Panc1 (cell line): ENCODE data around the gene RAC2. TPM values are rescaled to one million over a fixed set of nuclear protein-coding genes. Genes with fewer than 3 reads are reported as not detected.

Experiments
- ATAC-seq: fragments of 200-7000 bp; cut with Tn5 transposase; 2 replicates; pipeline ENCODE4 v1.9.1; 2020; ENCODE audit warnings: mild to moderate bottlenecking, moderate library complexity
- BruUV-seq: library from RNA; stranded (reverse); fragments of 400-500 nt; replicated peaks from 2 replicates; lab custom pipeline; 2021; lab: Mats Ljungman, UMichigan
- CTCF ChIA-PET: fragments of 300-600 bp; sonication (Branson Sonifier 250); formaldehyde crosslinking; loops from one replicate; lab custom pipeline; 2022; ENCODE audit warnings: antibody characterized with exemption; lab: Charles Lee
- POLR2A ChIA-PET: fragments of 300-600 bp; sonication (Branson Sonifier 250); formaldehyde crosslinking; loops from one replicate; lab custom pipeline; 2022; ENCODE audit warnings: antibody characterized with exemption; lab: Charles Lee
- DNase-seq: peaks from one replicate; pipeline ENCODE4 v3.0.0-alpha.2; 2010; ENCODE audit warnings: low read depth, low spot score
- H3K27ac ChIP-seq: 2 replicates; pipeline ENCODE4 v1.5.1; 2011; ENCODE audit warnings: mild to moderate bottlenecking, low read length, inconsistent platforms
- H3K27me3 ChIP-seq: fragments of 200-500 bp; sonication (Bioruptor generic); 2 replicates; pipeline ENCODE4 v1.6.0; 2014; ENCODE audit warnings: low read length, inconsistent platforms; ENCODE audit not compliant: control insufficient read depth, insufficient read depth
- H3K36me3 ChIP-seq: fragments of 200-500 bp; sonication (Bioruptor generic); 2 replicates; pipeline ENCODE4 v1.5.1; 2014; ENCODE audit warnings: inconsistent platforms, mild to moderate bottlenecking, low read length, moderate library complexity; ENCODE audit not compliant: control insufficient read depth, insufficient read depth
- H3K4me1 ChIP-seq: 2 replicates; pipeline ENCODE4 v1.5.1; 2011; ENCODE audit warnings: inconsistent platforms, mild to moderate bottlenecking, low read length, moderate library complexity; ENCODE audit not compliant: control insufficient read depth, insufficient read depth
- H3K4me3 ChIP-seq, 2 experiments: 2 replicates each; pipeline ENCODE4 v1.5.1; 2011 to 2012; ENCODE audit warnings: low read depth in 2 of 2, low read length in 2 of 2, mild to moderate bottlenecking in 2 of 2, inconsistent platforms in 1 of 2, moderate library complexity in 1 of 2
- H3K9me3 ChIP-seq: fragments of 200-500 bp; sonication (Bioruptor generic); 2 replicates; pipeline ENCODE4 v1.5.1; 2014; ENCODE audit warnings: low read depth, mild to moderate bottlenecking, inconsistent platforms, low read length, moderate library complexity; ENCODE audit not compliant: control insufficient read depth, insufficient read depth
- POLR2AphosphoS5 ChIP-seq: IDR thresholded peaks from 2 replicates; pipeline ENCODE4 v1.6.1; 2012; ENCODE audit warnings: mild to moderate bottlenecking, low read depth, low read length, moderate library complexity
- SIN3A ChIP-seq: IDR thresholded peaks from 2 replicates; pipeline ENCODE4 v1.6.1; 2012; ENCODE audit warnings: low read depth, mild to moderate bottlenecking, low read length, moderate library complexity, borderline replicate concordance; ENCODE audit not compliant: insufficient read depth
- TCF7L2 ChIP-seq: IDR thresholded peaks from 2 replicates; pipeline ENCODE4 v1.6.1; 2011; ENCODE audit warnings: mild to moderate bottlenecking, low read depth, low read length, inconsistent platforms
- in situ Hi-C: cut with HindIII; loops from 2 replicates; pipeline ENCODE4 v1.10.0; 2016; ENCODE audit warnings: low sequenced_read_pairs, low pct_unique_long_range_greater_than_20kb
- intact Hi-C: fragments of 100-400 bp; cut with micrococcal nuclease; formaldehyde crosslinking; loops from one replicate; pipeline ENCODE4 v1.10.0; 2022; ENCODE audit not compliant: unreplicated experiment
- total RNA-seq: library from RNA; stranded (reverse); gene quantifications from one replicate; pipeline ENCODE4 v1.2.1, GENCODE V29; 2021; ENCODE audit not compliant: unreplicated experiment
- TF ChIP-seq, protein P1 (sequence below), 2 experiments: IDR thresholded peaks; 2 replicates each; pipeline ENCODE4 v1.6.1; 2011 to 2012; ENCODE audit warnings: low read depth in 2 of 2, control low read depth in 1 of 2, low read length in 1 of 2, mild to moderate bottlenecking in 1 of 2, moderate library complexity in 1 of 2; ENCODE audit not compliant: insufficient read depth in 1 of 2
- TF ChIP-seq, protein P2 (sequence below): fragments of 450-650 bp; IDR thresholded peaks from 2 replicates; pipeline ENCODE4 v1.5.1; 2017; ENCODE audit warnings: mild to moderate bottlenecking

The RAC2 gene
- total RNA-seq, 1 experiment from 2014 or later: 1.5 TPM

DNA sequence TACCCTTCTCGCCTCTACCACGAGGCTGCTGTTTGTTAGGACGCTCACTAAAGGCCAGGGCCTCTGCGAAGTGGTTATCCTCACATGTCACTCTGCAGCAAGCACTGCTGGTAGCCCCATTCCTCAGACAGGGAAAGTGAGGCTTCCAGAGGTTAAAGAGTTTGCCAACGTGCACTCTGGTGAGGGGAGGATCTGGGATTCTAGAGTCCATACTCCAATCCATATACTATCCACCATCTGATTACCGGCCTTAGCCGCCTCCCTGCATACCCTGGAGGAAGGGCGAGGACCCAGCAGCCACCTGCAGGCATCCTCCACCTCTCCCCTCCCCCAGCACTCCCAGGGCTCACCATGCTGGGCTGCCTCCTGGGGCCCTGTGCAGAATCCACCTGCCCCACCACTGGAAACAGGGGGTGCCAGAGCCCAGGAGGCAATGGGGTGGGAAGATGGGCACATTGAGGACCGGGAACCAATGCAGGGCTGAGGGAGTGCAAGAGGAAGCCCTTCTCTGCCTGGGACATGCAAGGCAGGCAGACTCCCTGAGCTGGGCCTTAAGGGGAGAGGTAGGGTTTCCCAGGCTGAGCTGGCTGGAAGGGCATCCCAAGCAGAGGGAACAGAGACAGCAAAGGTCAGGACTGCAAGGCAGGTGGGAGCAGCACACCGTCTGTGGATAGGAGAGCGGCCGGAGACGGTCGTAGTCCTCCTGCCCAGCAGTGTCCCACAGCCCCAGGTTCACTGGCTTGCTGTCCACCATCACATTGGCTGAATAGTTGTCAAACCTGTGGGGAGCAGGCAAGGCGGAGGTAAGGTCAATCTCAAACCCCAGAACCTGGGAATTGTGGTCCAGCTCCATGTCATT, 11.7 kb downstream of the RAC2 start:
- in situ Hi-C loops (no loop called here), intact Hi-C loops (no loop called here)
- ChIA-PET CTCF (no interaction called here), POLR2A (no interaction called here)
- no peak overlapping the region for H3K27ac ChIP-seq
- ATAC-seq (no peak), DNase-seq (no peak)
- no peaks in the 10 kb centered on the region for H3K9me3 ChIP-seq
- H3K4me3 ChIP-seq: no peak overlapping the region
- BruUV-seq: no TSS peak
- H3K4me1 ChIP-seq: peaks cover 21% of the 10 kb centered on the region
- TF ChIP-seq, protein P1, sequence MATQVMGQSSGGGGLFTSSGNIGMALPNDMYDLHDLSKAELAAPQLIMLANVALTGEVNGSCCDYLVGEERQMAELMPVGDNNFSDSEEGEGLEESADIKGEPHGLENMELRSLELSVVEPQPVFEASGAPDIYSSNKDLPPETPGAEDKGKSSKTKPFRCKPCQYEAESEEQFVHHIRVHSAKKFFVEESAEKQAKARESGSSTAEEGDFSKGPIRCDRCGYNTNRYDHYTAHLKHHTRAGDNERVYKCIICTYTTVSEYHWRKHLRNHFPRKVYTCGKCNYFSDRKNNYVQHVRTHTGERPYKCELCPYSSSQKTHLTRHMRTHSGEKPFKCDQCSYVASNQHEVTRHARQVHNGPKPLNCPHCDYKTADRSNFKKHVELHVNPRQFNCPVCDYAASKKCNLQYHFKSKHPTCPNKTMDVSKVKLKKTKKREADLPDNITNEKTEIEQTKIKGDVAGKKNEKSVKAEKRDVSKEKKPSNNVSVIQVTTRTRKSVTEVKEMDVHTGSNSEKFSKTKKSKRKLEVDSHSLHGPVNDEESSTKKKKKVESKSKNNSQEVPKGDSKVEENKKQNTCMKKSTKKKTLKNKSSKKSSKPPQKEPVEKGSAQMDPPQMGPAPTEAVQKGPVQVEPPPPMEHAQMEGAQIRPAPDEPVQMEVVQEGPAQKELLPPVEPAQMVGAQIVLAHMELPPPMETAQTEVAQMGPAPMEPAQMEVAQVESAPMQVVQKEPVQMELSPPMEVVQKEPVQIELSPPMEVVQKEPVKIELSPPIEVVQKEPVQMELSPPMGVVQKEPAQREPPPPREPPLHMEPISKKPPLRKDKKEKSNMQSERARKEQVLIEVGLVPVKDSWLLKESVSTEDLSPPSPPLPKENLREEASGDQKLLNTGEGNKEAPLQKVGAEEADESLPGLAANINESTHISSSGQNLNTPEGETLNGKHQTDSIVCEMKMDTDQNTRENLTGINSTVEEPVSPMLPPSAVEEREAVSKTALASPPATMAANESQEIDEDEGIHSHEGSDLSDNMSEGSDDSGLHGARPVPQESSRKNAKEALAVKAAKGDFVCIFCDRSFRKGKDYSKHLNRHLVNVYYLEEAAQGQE (IDR thresholded peaks at IDR 0.05; ENCODE audit: insufficient read depth in 1 of 2, low read depth in 2 of 2, low read length in 1 of 2): no peak
- TF ChIP-seq, protein P2, sequence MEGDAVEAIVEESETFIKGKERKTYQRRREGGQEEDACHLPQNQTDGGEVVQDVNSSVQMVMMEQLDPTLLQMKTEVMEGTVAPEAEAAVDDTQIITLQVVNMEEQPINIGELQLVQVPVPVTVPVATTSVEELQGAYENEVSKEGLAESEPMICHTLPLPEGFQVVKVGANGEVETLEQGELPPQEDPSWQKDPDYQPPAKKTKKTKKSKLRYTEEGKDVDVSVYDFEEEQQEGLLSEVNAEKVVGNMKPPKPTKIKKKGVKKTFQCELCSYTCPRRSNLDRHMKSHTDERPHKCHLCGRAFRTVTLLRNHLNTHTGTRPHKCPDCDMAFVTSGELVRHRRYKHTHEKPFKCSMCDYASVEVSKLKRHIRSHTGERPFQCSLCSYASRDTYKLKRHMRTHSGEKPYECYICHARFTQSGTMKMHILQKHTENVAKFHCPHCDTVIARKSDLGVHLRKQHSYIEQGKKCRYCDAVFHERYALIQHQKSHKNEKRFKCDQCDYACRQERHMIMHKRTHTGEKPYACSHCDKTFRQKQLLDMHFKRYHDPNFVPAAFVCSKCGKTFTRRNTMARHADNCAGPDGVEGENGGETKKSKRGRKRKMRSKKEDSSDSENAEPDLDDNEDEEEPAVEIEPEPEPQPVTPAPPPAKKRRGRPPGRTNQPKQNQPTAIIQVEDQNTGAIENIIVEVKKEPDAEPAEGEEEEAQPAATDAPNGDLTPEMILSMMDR: no peak
- TF ChIP-seq TCF7L2: no peak
- TF ChIP-seq SIN3A: no peak
- TF ChIP-seq POLR2AphosphoS5: no peak
- H3K27me3 ChIP-seq: no peaks in the 10 kb centered on the region
- no peaks in the 10 kb centered on the region for H3K36me3 ChIP-seq

DNA sequence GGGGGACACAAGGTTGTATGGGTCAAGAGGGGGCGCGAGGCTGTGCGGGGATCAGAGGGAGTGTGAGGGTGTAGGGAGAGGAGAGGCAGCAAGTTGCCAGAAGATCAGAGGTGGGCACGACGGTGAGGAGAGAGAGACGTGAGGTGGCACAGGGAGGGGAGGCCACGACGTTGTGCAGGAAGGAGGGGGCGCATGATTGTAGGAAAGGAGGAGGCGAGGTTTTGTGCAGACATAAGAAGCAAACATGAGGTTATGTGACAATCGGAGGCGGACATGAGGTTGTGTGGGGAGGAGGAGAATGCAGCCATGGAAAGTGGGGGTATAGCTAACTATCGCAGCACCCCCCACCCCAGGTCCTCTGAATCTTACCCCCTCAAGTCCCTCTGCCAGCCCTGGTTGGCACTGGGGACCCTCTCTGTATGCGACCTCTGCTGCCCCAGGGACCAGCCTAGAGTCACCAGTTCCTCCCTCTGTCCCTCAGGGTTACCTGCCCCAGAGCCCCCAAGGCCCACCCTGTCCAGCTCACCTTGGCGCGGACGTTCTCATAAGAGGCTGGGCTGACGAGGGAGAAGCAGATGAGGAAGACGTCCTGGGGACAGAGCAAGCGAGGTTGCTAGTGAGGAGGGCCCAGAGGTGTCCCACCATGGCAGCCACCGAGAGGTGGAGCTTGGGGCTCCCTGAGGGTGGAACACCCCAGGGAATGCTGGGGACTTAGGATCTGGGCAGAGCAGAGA, 12.5 kb downstream of the RAC2 start:
- no peak overlapping the region for H3K27ac ChIP-seq
- TF ChIP-seq SIN3A: no peak
- TF ChIP-seq POLR2AphosphoS5: no peak
- TF ChIP-seq, protein P1 (IDR thresholded peaks at IDR 0.05; ENCODE audit: insufficient read depth in 1 of 2, low read depth in 2 of 2, low read length in 1 of 2): no peak
- TF ChIP-seq TCF7L2: no peak
- TF ChIP-seq, protein P2: no peak
- H3K4me1 ChIP-seq: peaks cover 21% of the 10 kb centered on the region
- H3K36me3 ChIP-seq: no peaks in the 10 kb centered on the region
- H3K27me3 ChIP-seq: no peaks in the 10 kb centered on the region
- CTCF ChIA-PET: no interaction called here
- POLR2A ChIA-PET: no interaction called here
- ATAC-seq (no peak), DNase-seq (no peak)
- BruUV-seq: no TSS peak
- intact Hi-C loops (no loop called here), in situ Hi-C loops (no loop called here)
- no peaks in the 10 kb centered on the region for H3K9me3 ChIP-seq
- H3K4me3 ChIP-seq: no peak overlapping the region
